Upper lobe of right lung (tissue), 1 donor: Measurements from ENCODE around the gene PARP6. TPM values are rescaled to one million over a fixed set of nuclear protein-coding genes. Genes with fewer than 3 reads are reported as not detected.

Experiments
- ATAC-seq: fragments of 200-7000 bp; cut with Tn5 transposase; one replicate; pipeline ENCODE4 v1.9.1; 2020; ENCODE audit warnings: mild to moderate bottlenecking, moderate library complexity
- DNase-seq: peaks from one replicate; pipeline ENCODE4 v3.0.0-alpha.2; 2020
- H3K27ac ChIP-seq: fragments of 200-600 bp; one replicate; pipeline ENCODE4 v1.8.0; 2022
- H3K27me3 ChIP-seq: fragments of 200-600 bp; one replicate; pipeline ENCODE4 v1.8.0; 2022; ENCODE audit warnings: mild to moderate bottlenecking
- H3K36me3 ChIP-seq: fragments of 200-600 bp; one replicate; pipeline ENCODE4 v1.8.0; 2022
- H3K4me1 ChIP-seq: fragments of 200-600 bp; one replicate; pipeline ENCODE4 v1.8.0; 2022
- H3K4me3 ChIP-seq: fragments of 200-600 bp; one replicate; pipeline ENCODE4 v1.8.0; 2022; ENCODE audit warnings: mild to moderate bottlenecking
- H3K9me3 ChIP-seq: fragments of 200-600 bp; one replicate; pipeline ENCODE4 v1.8.0; 2022
- CTCF ChIP-seq: fragments of 200-600 bp; IDR thresholded peaks from one replicate; pipeline ENCODE4 v1.8.0; 2022; ENCODE audit warnings: antibody characterized with exemption
- intact Hi-C: fragments of 100-400 bp; cut with DNase I; formaldehyde crosslinking; loops from one replicate; pipeline ENCODE4 v1.11.0; 2022
- total RNA-seq: library from RNA; stranded (reverse); fragmentation: NEBNext Ultra II Directional; extraction: Animal tissue kit (Norgen Biotek cat#: 25700); gene quantifications from one replicate; pipeline ENCODE4 v1.2.1, GENCODE V29; 2021
- donor health status: DM: no; HTN: yes; CAD: no; lungs with severe emphysema.

The PARP6 gene
- total RNA-seq, 1 donor from 2014 or later = 87.9 TPM

GRCh38 chr15:72285927-72286516, 13.7 kb upstream of the PARP6 start:
- DNase-seq = peak; percentile 82
- intact Hi-C loops = loop anchor here (10.0 kb wide), 1 partner anchor 81 kb away; no protein-coding TSS in a partner anchor
- ATAC-seq = peak; percentile 86

GRCh38 chr15:72285402-72285801, 13.0 kb upstream of the PARP6 start:
- Histone ChIP-seq H3K4me1 (no peaks in the 10 kb centered on the region), H3K9me3 (no peaks in the 10 kb centered on the region), H3K36me3 (no peaks in the 10 kb centered on the region), H3K27ac (no peak overlapping the region), H3K27me3 (no peaks in the 10 kb centered on the region), H3K4me3 (no peak overlapping the region)
- ATAC-seq = no peak
- TF ChIP-seq CTCF = no peak
- DNase-seq = no peak
- intact Hi-C loops = loop anchor here (10.0 kb wide), 1 partner anchor 81 kb away; no protein-coding TSS in a partner anchor

More at GRCh38 chr15:72285927-72286516, 13.7 kb upstream of the PARP6 start:
- Histone ChIP-seq H3K4me3 (no peak overlapping the region), H3K36me3 (no peaks in the 10 kb centered on the region), H3K27ac (no peak overlapping the region), H3K4me1 (no peaks in the 10 kb centered on the region), H3K27me3 (no peaks in the 10 kb centered on the region), H3K9me3 (no peaks in the 10 kb centered on the region)
- peak; percentile 68 for TF ChIP-seq CTCF

- Histone ChIP-seq H3K27me3 (no peaks in the 10 kb centered on the region), H3K36me3 (no peaks in the 10 kb centered on the region), H3K4me3 (no peak overlapping the region), H3K27ac (no peak overlapping the region), H3K4me1 (no peaks in the 10 kb centered on the region), H3K9me3 (no peaks in the 10 kb centered on the region)
- intact Hi-C loops = loop anchor here (10.0 kb wide), 1 partner anchor 80 kb away; no protein-coding TSS in a partner anchor
- no peak for ATAC-seq
- no peak for DNase-seq
- no peak for TF ChIP-seq CTCF
These were observed 12.4 kb upstream of the PARP6 start for GRCh38 chr15:72284781-72285180.

DNA sequence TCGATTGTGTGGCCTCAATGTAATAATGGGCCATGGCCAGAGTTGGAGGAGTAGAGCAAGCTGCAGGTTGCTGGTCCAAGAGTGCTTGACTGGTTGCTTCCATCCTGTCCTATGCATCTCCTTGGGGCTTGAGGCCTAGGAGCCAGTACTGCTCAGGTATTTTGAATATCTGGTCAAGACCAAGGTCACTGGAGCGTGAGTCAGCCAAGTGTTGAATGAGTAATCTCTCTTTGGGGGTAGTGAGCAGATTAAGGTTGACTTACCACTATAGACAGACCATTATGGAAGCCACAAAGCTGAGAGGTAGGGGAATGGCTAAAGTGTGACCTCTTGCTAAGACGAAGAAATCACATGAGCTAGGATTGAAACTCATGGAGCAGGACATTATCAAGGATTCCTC, 9.4 kb upstream of the PARP6 start:
- no peak for TF ChIP-seq CTCF
- intact Hi-C loops = loop anchor here (10.0 kb wide), 1 partner anchor 77 kb away; no protein-coding TSS in a partner anchor
- Histone ChIP-seq H3K27me3 (no peaks in the 10 kb centered on the region), H3K4me3 (no peak overlapping the region), H3K36me3 (no peaks in the 10 kb centered on the region), H3K27ac (no peak overlapping the region), H3K9me3 (no peaks in the 10 kb centered on the region), H3K4me1 (no peaks in the 10 kb centered on the region)
- no peak for DNase-seq
- ATAC-seq = no peak

DNA sequence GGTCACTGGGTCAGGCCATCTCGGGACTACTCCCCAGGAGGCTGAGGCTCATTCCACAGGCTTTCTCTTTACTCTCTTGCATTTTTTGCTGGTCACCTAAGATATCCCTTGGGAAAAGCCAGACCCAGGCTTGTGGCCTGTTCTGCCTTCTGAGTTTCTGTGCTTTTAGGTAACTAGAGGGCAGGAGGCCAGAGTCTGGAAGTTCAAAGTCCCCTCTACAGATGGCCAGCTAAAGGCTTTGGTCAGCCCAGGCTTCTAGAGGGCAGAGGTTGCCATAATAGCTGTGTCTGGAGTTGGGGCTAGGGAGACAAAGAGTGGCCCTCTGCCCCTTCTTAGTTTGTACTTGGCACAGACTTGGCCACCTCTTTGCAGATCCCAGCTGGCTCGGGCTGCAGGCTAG, 8.4 kb upstream of the PARP6 start:
- intact Hi-C loops = loop anchor here (10.0 kb wide), 1 partner anchor 76 kb away; no protein-coding TSS in a partner anchor
- no peak overlapping the region for H3K27ac ChIP-seq
- no peak for ATAC-seq

More for the DNA sequence above, 8.4 kb upstream of the PARP6 start:
- no peak overlapping the region for H3K4me3 ChIP-seq
- no peaks in the 10 kb centered on the region for H3K27me3 ChIP-seq
- H3K36me3 ChIP-seq = no peaks in the 10 kb centered on the region
- no peak for TF ChIP-seq CTCF
- H3K4me1 ChIP-seq = no peaks in the 10 kb centered on the region
- no peaks in the 10 kb centered on the region for H3K9me3 ChIP-seq
- DNase-seq = no peak
